ENCODE results near the gene RAB37. TPM values are rescaled to one million over a fixed set of nuclear protein-coding genes. Genes with fewer than 3 reads are reported as not detected.

RAB37 gene
- total and polyA plus RNA-seq, 9 of the 15 experiments (the other 6 are each of a cell fraction or from before 2014, with no cell fraction given): 0.03 to 0.27 (median 0.11) TPM; not detected in 4

DNA sequence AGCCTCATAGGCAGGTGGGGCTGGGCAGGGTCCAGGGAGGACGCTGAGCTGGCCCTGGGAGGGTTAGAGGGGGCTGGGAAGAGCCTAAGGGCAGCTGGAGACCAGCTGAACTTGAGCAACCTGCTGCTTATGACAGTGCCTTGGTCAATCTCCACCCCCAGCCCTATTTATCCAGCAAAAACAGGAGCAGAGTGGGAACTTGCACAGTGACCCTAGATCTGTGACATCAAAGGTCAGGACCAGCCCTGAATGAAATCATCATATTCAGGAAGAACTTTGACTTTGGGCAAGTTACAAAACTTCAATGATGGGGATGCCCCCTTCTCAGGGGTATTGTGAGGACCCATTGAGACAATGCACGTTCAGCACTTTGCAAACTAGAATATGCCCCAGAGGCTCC, 33.7 kb upstream of the RAB37 start (continued):
- TF ChIP-seq ZNF407 (IDR thresholded peaks at IDR 0.05; ENCODE audit: low read depth) (no peak), SRSF7 (optimal IDR thresholded peaks at IDR 0.05; ENCODE audit: low read depth, low read length) (no peak)
- TF ChIP-seq, protein P1, sequence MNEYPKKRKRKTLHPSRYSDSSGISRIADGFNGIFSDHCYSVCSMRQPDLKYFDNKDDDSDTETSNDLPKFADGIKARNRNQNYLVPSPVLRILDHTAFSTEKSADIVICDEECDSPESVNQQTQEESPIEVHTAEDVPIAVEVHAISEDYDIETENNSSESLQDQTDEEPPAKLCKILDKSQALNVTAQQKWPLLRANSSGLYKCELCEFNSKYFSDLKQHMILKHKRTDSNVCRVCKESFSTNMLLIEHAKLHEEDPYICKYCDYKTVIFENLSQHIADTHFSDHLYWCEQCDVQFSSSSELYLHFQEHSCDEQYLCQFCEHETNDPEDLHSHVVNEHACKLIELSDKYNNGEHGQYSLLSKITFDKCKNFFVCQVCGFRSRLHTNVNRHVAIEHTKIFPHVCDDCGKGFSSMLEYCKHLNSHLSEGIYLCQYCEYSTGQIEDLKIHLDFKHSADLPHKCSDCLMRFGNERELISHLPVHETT (CRISPR knock-in tag; conservative IDR thresholded peaks at IDR 0.05 in 1 of 2, IDR thresholded peaks at IDR 0.05 in 1 of 2): no peak
- TF ChIP-seq, protein P2, sequence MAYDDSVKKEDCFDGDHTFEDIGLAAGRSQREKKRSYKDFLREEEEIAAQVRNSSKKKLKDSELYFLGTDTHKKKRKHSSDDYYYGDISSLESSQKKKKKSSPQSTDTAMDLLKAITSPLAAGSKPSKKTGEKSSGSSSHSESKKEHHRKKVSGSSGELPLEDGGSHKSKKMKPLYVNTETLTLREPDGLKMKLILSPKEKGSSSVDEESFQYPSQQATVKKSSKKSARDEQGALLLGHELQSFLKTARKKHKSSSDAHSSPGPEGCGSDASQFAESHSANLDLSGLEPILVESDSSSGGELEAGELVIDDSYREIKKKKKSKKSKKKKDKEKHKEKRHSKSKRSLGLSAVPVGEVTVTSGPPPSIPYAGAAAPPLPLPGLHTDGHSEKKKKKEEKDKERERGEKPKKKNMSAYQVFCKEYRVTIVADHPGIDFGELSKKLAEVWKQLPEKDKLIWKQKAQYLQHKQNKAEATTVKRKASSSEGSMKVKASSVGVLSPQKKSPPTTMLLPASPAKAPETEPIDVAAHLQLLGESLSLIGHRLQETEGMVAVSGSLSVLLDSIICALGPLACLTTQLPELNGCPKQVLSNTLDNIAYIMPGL (CRISPR knock-in tag; IDR thresholded peaks at IDR 0.05): no peak

All from K562 (cell line).